ENCODE results near the gene GRIK3. TPM values are rescaled to one million over a fixed set of nuclear protein-coding genes. Genes with fewer than 3 reads are reported as not detected.
"Not testable (repeated sequence)": the region's sequence is repeated elsewhere in the genome, so short reads cannot be mapped to it uniquely, and the experiment has no call there.

GRIK3 gene
- total RNA-seq: not detected

- H3K27me3 Mint-ChIP-seq: peaks cover 72% of the 10 kb centered on the region
- ChIA-PET CTCF (no interaction called here), POLR2A (no interaction called here)
- H3K4me1 Mint-ChIP-seq: peaks cover 4% of the 10 kb centered on the region
- no peak within 1 kb of the TSS for H3K27ac Mint-ChIP-seq
- no peaks in the 10 kb centered on the region for H3K9me3 Mint-ChIP-seq
- no peaks in the 10 kb centered on the region for H3K36me3 Mint-ChIP-seq (ENCODE audit: low read depth)
- H3K4me3 Mint-ChIP-seq: no peak within 1 kb of the TSS
- no peak for DNase-seq
Measured at GRCh38 chr1:37034121-37035013, at the start of gene GRIK3. Gene GRIK3 (minus strand): TSS chr1:37034515. CDS start chr1:37034108, 407 bp downstream.

- no peak overlapping the region for H3K4me3 Mint-ChIP-seq
- no peaks in the 10 kb centered on the region for H3K27me3 Mint-ChIP-seq
- H3K4me1 Mint-ChIP-seq: no peaks in the 10 kb centered on the region
- CTCF ChIA-PET: no interaction called here
- DNase-seq: no peak
- no peaks in the 10 kb centered on the region for H3K36me3 Mint-ChIP-seq (ENCODE audit: low read depth)
- no peak overlapping the region for H3K27ac Mint-ChIP-seq
- H3K9me3 Mint-ChIP-seq: no peaks in the 10 kb centered on the region
- POLR2A ChIA-PET: no interaction called here
Measured at GRCh38 chr1:37084013-37084412, 49.7 kb upstream of the GRIK3 start.

- Mint-ChIP-seq H3K36me3 (ENCODE audit: low read depth) (no peaks in the 10 kb centered on the region), H3K27me3 (no peaks in the 10 kb centered on the region), H3K9me3 (no peaks in the 10 kb centered on the region), H3K4me3 (no peak overlapping the region), H3K27ac (no peak overlapping the region), H3K4me1 (no peaks in the 10 kb centered on the region)
- DNase-seq: no peak
- ChIA-PET CTCF (no interaction called here), POLR2A (no interaction called here)
Measured at GRCh38 chr1:37083603-37084002, 49.3 kb upstream of the GRIK3 start.

- H3K4me1 Mint-ChIP-seq; H3K9me3 Mint-ChIP-seq; H3K4me3 Mint-ChIP-seq; POLR2A ChIA-PET; CTCF ChIA-PET; DNase-seq; H3K36me3 Mint-ChIP-seq (ENCODE audit: low read depth); H3K27me3 Mint-ChIP-seq; H3K27ac Mint-ChIP-seq: not testable (repeated sequence)
Measured at GRCh38 chr1:37080296-37080986, 46.1 kb upstream of the GRIK3 start.

- H3K9me3 Mint-ChIP-seq: no peaks in the 10 kb centered on the region
Measured at GRCh38 chr1:37078866-37079265, 44.6 kb upstream of the GRIK3 start.

GRCh38 chr1:37076168-37076567 lies 41.9 kb upstream of the GRIK3 start:
- no peaks in the 10 kb centered on the region for H3K36me3 Mint-ChIP-seq (ENCODE audit: low read depth)
- no peak overlapping the region for H3K27ac Mint-ChIP-seq
- ChIA-PET POLR2A (no interaction called here), CTCF (no interaction called here)
- H3K4me3 Mint-ChIP-seq: no peak overlapping the region
- no peaks in the 10 kb centered on the region for H3K27me3 Mint-ChIP-seq
- no peaks in the 10 kb centered on the region for H3K9me3 Mint-ChIP-seq
- no peaks in the 10 kb centered on the region for H3K4me1 Mint-ChIP-seq
- DNase-seq: no peak

More at GRCh38 chr1:37078866-37079265, 44.6 kb upstream of the GRIK3 start:
- no peak for DNase-seq
- CTCF ChIA-PET: no interaction called here
- Mint-ChIP-seq H3K4me1 (no peaks in the 10 kb centered on the region), H3K27ac (no peak overlapping the region), H3K27me3 (no peaks in the 10 kb centered on the region), H3K36me3 (ENCODE audit: low read depth) (no peaks in the 10 kb centered on the region), H3K4me3 (no peak overlapping the region)
- POLR2A ChIA-PET: no interaction called here

- no peaks in the 10 kb centered on the region for H3K9me3 Mint-ChIP-seq
- H3K36me3 Mint-ChIP-seq (ENCODE audit: low read depth): no peaks in the 10 kb centered on the region
- no peak overlapping the region for H3K4me3 Mint-ChIP-seq
- no peak for DNase-seq
- POLR2A ChIA-PET: no interaction called here
- no peaks in the 10 kb centered on the region for H3K27me3 Mint-ChIP-seq
- no peaks in the 10 kb centered on the region for H3K4me1 Mint-ChIP-seq
- no peak overlapping the region for H3K27ac Mint-ChIP-seq
- CTCF ChIA-PET: no interaction called here
Measured at GRCh38 chr1:37073854-37074379, 39.6 kb upstream of the GRIK3 start.

- no peaks in the 10 kb centered on the region for H3K9me3 Mint-ChIP-seq
- CTCF ChIA-PET: no interaction called here
Measured at GRCh38 chr1:37073152-37073853, 39.0 kb upstream of the GRIK3 start.

GRCh38 chr1:37071829-37072228 lies 37.5 kb upstream of the GRIK3 start:
- Mint-ChIP-seq H3K4me3 (no peak overlapping the region), H3K27me3 (no peaks in the 10 kb centered on the region), H3K36me3 (ENCODE audit: low read depth) (no peaks in the 10 kb centered on the region), H3K27ac (no peak overlapping the region), H3K4me1 (no peaks in the 10 kb centered on the region), H3K9me3 (no peaks in the 10 kb centered on the region)
- ChIA-PET POLR2A (no interaction called here), CTCF (interaction anchor here (0.6 kb wide), 1 partner anchor 13 kb away, joined by 3 read pairs; no protein-coding TSS in a partner anchor)
- DNase-seq: no peak

More at GRCh38 chr1:37073152-37073853, 39.0 kb upstream of the GRIK3 start:
- Mint-ChIP-seq H3K27ac (no peak overlapping the region), H3K4me3 (no peak overlapping the region), H3K4me1 (no peaks in the 10 kb centered on the region), H3K27me3 (no peaks in the 10 kb centered on the region), H3K36me3 (ENCODE audit: low read depth) (no peaks in the 10 kb centered on the region)
- POLR2A ChIA-PET: no interaction called here
- DNase-seq: no peak

GRCh38 chr1:37070126-37070525 lies 35.8 kb upstream of the GRIK3 start:
- POLR2A ChIA-PET: no interaction called here
- H3K27ac Mint-ChIP-seq: no peak overlapping the region
- no peak for DNase-seq

GRCh38 chr1:37069406-37069805 lies 35.1 kb upstream of the GRIK3 start:
- Mint-ChIP-seq H3K27ac (no peak overlapping the region), H3K9me3 (no peaks in the 10 kb centered on the region), H3K27me3 (no peaks in the 10 kb centered on the region), H3K36me3 (ENCODE audit: low read depth) (no peaks in the 10 kb centered on the region), H3K4me3 (no peak overlapping the region), H3K4me1 (no peaks in the 10 kb centered on the region)
- POLR2A ChIA-PET: no interaction called here
- DNase-seq: no peak
- CTCF ChIA-PET: no interaction called here

More at GRCh38 chr1:37070126-37070525, 35.8 kb upstream of the GRIK3 start:
- H3K9me3 Mint-ChIP-seq: no peaks in the 10 kb centered on the region
- no peak overlapping the region for H3K4me3 Mint-ChIP-seq
- CTCF ChIA-PET: no interaction called here
- H3K36me3 Mint-ChIP-seq (ENCODE audit: low read depth): no peaks in the 10 kb centered on the region
- H3K4me1 Mint-ChIP-seq: no peaks in the 10 kb centered on the region
- H3K27me3 Mint-ChIP-seq: no peaks in the 10 kb centered on the region

GRCh38 chr1:37068897-37069296 lies 34.6 kb upstream of the GRIK3 start:
- Mint-ChIP-seq H3K9me3 (no peaks in the 10 kb centered on the region), H3K27me3 (no peaks in the 10 kb centered on the region), H3K4me1 (no peaks in the 10 kb centered on the region), H3K4me3 (no peak overlapping the region), H3K36me3 (ENCODE audit: low read depth) (no peaks in the 10 kb centered on the region), H3K27ac (no peak overlapping the region)
- POLR2A ChIA-PET: no interaction called here
- no peak for DNase-seq
- CTCF ChIA-PET: no interaction called here

- Mint-ChIP-seq H3K4me3 (no peak overlapping the region), H3K27ac (no peak overlapping the region), H3K27me3 (no peaks in the 10 kb centered on the region), H3K36me3 (ENCODE audit: low read depth) (no peaks in the 10 kb centered on the region), H3K9me3 (no peaks in the 10 kb centered on the region), H3K4me1 (no peaks in the 10 kb centered on the region)
- POLR2A ChIA-PET: no interaction called here
- DNase-seq: no peak
- CTCF ChIA-PET: no interaction called here
Measured at GRCh38 chr1:37068260-37068659, 33.9 kb upstream of the GRIK3 start.

Data from activated CD4-positive, alpha-beta T cell treated with anti-CD3 and anti-CD28 coated beads, Interleukin-2, amount 10 ng/mL, durations not matched to agents 7 days and 5 days (primary cell).